IMR-90 (cell line): Measurements from ENCODE around the gene STAT3. TPM values are rescaled to one million over a fixed set of nuclear protein-coding genes. Genes with fewer than 3 reads are reported as not detected.

ENCODE experiments used
- ATAC-seq: fragments of 200-7000 bp; cut with Tn5 transposase; 2 replicates; pipeline ENCODE4 v1.9.1; 2020; ENCODE audit warnings: low read depth, mild to moderate bottlenecking, moderate library complexity
- BruUV-seq: library from RNA; stranded (reverse); fragments of 400-500 nt; replicated peaks from 2 replicates; lab custom pipeline; 2021; lab: Mats Ljungman, UMichigan
- CTCF ChIA-PET: fragments of 300-600 bp; formaldehyde crosslinking; extraction: SDS; loops from one replicate; lab custom pipeline; 2021; ENCODE audit warnings: antibody characterized with exemption; lab: Yijun Ruan, JAX
- POLR2A ChIA-PET: fragments of 300-600 bp; sonication (Branson Sonifier 250); formaldehyde crosslinking; loops from one replicate; lab custom pipeline; 2022; ENCODE audit warnings: antibody characterized with exemption; ENCODE audit not compliant: unreplicated experiment; lab: Charles Lee
- DNase-seq: peaks from one replicate; pipeline ENCODE4 v3.0.0; 2013
- H2AFZ ChIP-seq: replicated peaks from 2 replicates; pipeline ENCODE3; 2013; ENCODE audit warnings: low read length, mild to moderate bottlenecking; ENCODE audit not compliant: poor library complexity
- H2AK5ac ChIP-seq: 2 replicates; pipeline ENCODE4 v1.6.1; 2013; ENCODE audit warnings: low read depth, low read length, inconsistent platforms
- H2AK9ac ChIP-seq: replicated peaks from 2 replicates; pipeline ENCODE3; 2013; ENCODE audit warnings: mild to moderate bottlenecking, low read depth, low read length, moderate library complexity; ENCODE audit not compliant: poor library complexity
- H2BK120ac ChIP-seq: 2 replicates; pipeline ENCODE4 v1.6.1; 2013; ENCODE audit warnings: low read depth, low read length, inconsistent platforms
- H2BK15ac ChIP-seq: 3 replicates; pipeline ENCODE4 v1.6.1; 2013; ENCODE audit warnings: low read depth, low read length, inconsistent platforms
- H2BK20ac ChIP-seq: 2 replicates; pipeline ENCODE4 v1.6.1; 2013; ENCODE audit warnings: low read depth, mild to moderate bottlenecking, inconsistent platforms, low read length, moderate library complexity
- H2BK5ac ChIP-seq: 2 replicates; pipeline ENCODE4 v1.6.1; 2013; ENCODE audit warnings: mild to moderate bottlenecking, low read depth, low read length, inconsistent platforms; ENCODE audit not compliant: poor library complexity, severe bottlenecking
- H3K14ac ChIP-seq: replicated peaks from 2 replicates; pipeline ENCODE4 v1.6.1; 2013; ENCODE audit warnings: low read depth, low read length, inconsistent platforms
- H3K18ac ChIP-seq: 2 replicates; pipeline ENCODE4 v1.6.1; 2013; ENCODE audit warnings: low read depth, low read length, control low read depth
- H3K23ac ChIP-seq: 2 replicates; pipeline ENCODE4 v1.6.1; 2013; ENCODE audit warnings: low read depth, low read length, inconsistent platforms
- H3K27ac ChIP-seq: 2 replicates; pipeline ENCODE4 v1.5.1; 2013; ENCODE audit warnings: mild to moderate bottlenecking, control low read depth, low read length; ENCODE audit not compliant: insufficient read depth
- H3K27me3 ChIP-seq: 2 replicates; pipeline ENCODE4 v1.6.1; 2013; ENCODE audit warnings: low read length; ENCODE audit not compliant: control insufficient read depth, insufficient read depth
- H3K36me3 ChIP-seq: 2 replicates; pipeline ENCODE4 v1.6.1; 2013; ENCODE audit warnings: low read length, mixed read lengths; ENCODE audit not compliant: control insufficient read depth, insufficient read depth
- H3K4ac ChIP-seq: 2 replicates; pipeline ENCODE4 v1.6.1; 2013; ENCODE audit warnings: low read depth, low read length, inconsistent platforms
- H3K4me1 ChIP-seq: 2 replicates; pipeline ENCODE4 v1.6.1; 2013; ENCODE audit warnings: low read length, mixed read lengths; ENCODE audit not compliant: control insufficient read depth, insufficient read depth
- H3K4me2 ChIP-seq: 2 replicates; pipeline ENCODE4 v1.6.1; 2013; ENCODE audit warnings: low read depth, mild to moderate bottlenecking, control low read depth, low read length, moderate library complexity
- H3K4me3 ChIP-seq: 2 replicates; pipeline ENCODE4 v1.5.1; 2013; ENCODE audit warnings: low read depth, mild to moderate bottlenecking, control low read depth, low read length, moderate library complexity; ENCODE audit not compliant: insufficient read depth
- H3K56ac ChIP-seq: 2 replicates; pipeline ENCODE4 v1.6.1; 2013; ENCODE audit warnings: low read length, inconsistent platforms; ENCODE audit not compliant: insufficient read depth; ENCODE audit errors: extremely low read depth
- H3K79me1 ChIP-seq, 2 experiments: 2 replicates each; pipeline ENCODE4 v1.6.1; 2013; ENCODE audit warnings: low read length in 2 of 2, inconsistent platforms in 1 of 2, low read depth in 1 of 2
- H3K9ac ChIP-seq: 2 replicates; pipeline ENCODE4 v1.6.1; 2013; ENCODE audit warnings: low read depth, low read length, control low read depth
- H3K9me1 ChIP-seq: 2 replicates; pipeline ENCODE4 v1.6.1; 2013; ENCODE audit warnings: low read length, inconsistent platforms; ENCODE audit not compliant: insufficient read depth
- H3K9me3 ChIP-seq: 2 replicates; pipeline ENCODE4 v1.6.1; 2013; ENCODE audit warnings: low read length; ENCODE audit not compliant: control insufficient read depth, insufficient read depth
- H4K20me1 ChIP-seq: 2 replicates; pipeline ENCODE4 v1.6.1; 2013; ENCODE audit warnings: low read length, inconsistent platforms; ENCODE audit not compliant: insufficient read depth
- H4K5ac ChIP-seq: 2 replicates; pipeline ENCODE4 v1.6.1; 2013; ENCODE audit warnings: mild to moderate bottlenecking, low read depth, low read length, control low read depth
- H4K8ac ChIP-seq, 2 experiments: 2 replicates each; pipeline ENCODE4 v1.6.1; 2013; ENCODE audit warnings: low read depth in 2 of 2, low read length in 2 of 2, control low read depth in 1 of 2, inconsistent platforms in 1 of 2
- H4K91ac ChIP-seq: 2 replicates; pipeline ENCODE4 v1.6.1; 2013; ENCODE audit warnings: low read depth, low read length, inconsistent platforms; ENCODE audit not compliant: insufficient read depth
- BHLHE40 ChIP-seq: fragments of 150-350 bp; IDR thresholded peaks from 2 replicates; pipeline ENCODE4 v1.6.1; 2016; ENCODE audit warnings: mild to moderate bottlenecking, low read depth, low read length
- CEBPB ChIP-seq: IDR thresholded peaks from 2 replicates; pipeline ENCODE4 v1.6.1; 2012; ENCODE audit warnings: low read depth, low read length, improper control_type of control experiment
- CHD1 ChIP-seq: IDR thresholded peaks from 2 replicates; pipeline ENCODE4 v1.6.1; 2012; ENCODE audit warnings: low read depth, low read length, improper control_type of control experiment
- CTCF ChIP-seq: conservative IDR thresholded peaks from 2 replicates; pipeline ENCODE4 v1.5.1; 2012; ENCODE audit warnings: mild to moderate bottlenecking, low read depth, low read length, improper control_type of control experiment
- FOS ChIP-seq: fragments of 150-350 bp; IDR thresholded peaks from 2 replicates; pipeline ENCODE4 v1.6.1; 2016; ENCODE audit warnings: low read depth, low read length
- MAFK ChIP-seq: IDR thresholded peaks from 2 replicates; pipeline ENCODE4 v1.6.1; 2012; ENCODE audit warnings: low read depth, low read length, improper control_type of control experiment
- MAZ ChIP-seq: IDR thresholded peaks from 2 replicates; pipeline ENCODE4 v1.6.1; 2012; ENCODE audit warnings: low read depth, mild to moderate bottlenecking, low read length, improper control_type of control experiment, moderate library complexity, borderline replicate concordance
- MXI1 ChIP-seq: IDR thresholded peaks from 2 replicates; pipeline ENCODE4 v1.6.1; 2012; ENCODE audit warnings: low read depth, mild to moderate bottlenecking, low read length, moderate library complexity, borderline replicate concordance
- NFE2L2 ChIP-seq: fragments of 150-350 bp; IDR thresholded peaks from 2 replicates; pipeline ENCODE4 v1.6.1; 2016; ENCODE audit warnings: low read depth, mild to moderate bottlenecking, low read length
- POLR2A ChIP-seq: IDR thresholded peaks from 2 replicates; pipeline ENCODE4 v1.6.1; 2012; ENCODE audit warnings: mild to moderate bottlenecking, low read depth, low read length
- RAD21 ChIP-seq: IDR thresholded peaks from 2 replicates; pipeline ENCODE4 v1.6.1; 2012; ENCODE audit warnings: low read length, improper control_type of control experiment
- RCOR1 ChIP-seq: IDR thresholded peaks from 2 replicates; pipeline ENCODE4 v1.6.1; 2012; ENCODE audit warnings: mild to moderate bottlenecking, low read length, improper control_type of control experiment; ENCODE audit not compliant: insufficient replicate concordance
- RFX5 ChIP-seq: IDR thresholded peaks from 2 replicates; pipeline ENCODE4 v1.8.0; 2012; ENCODE audit warnings: low read depth, mild to moderate bottlenecking, low read length, moderate library complexity
- SMC3 ChIP-seq: fragments of 150-350 bp; IDR thresholded peaks from 2 replicates; pipeline ENCODE4 v1.6.1; 2016; ENCODE audit warnings: low read depth, mild to moderate bottlenecking, antibody characterized with exemption, low read length, moderate library complexity
- WGBS, 2 experiments: methylation state at CpG; one replicate each; pipeline versions ENCODE4 v1.1.5 to v1.1.7; 2013; ENCODE audit warnings: missing lambda C conversion rate in 2 of 2; ENCODE audit not compliant: insufficient read length in 1 of 2; ENCODE audit errors: extremely low coverage in 2 of 2; 5-methylcytosine and 5-hydroxymethylcytosine counted together
- dilution Hi-C: fragments of 300-500 bp; cut with HindIII; formaldehyde crosslinking; loops from one replicate; pipeline ENCODE4 v1.14.3; 2018; ENCODE audit warnings: low sequenced_read_pairs; ENCODE audit not compliant: unreplicated experiment
- in situ Hi-C: fragments of 300-500 bp; cut with MboI; formaldehyde crosslinking; loops from 3 replicates; pipeline ENCODE4 v1.14.3; 2019; ENCODE audit warnings: low sequenced_read_pairs, inconsistent platforms, mixed read lengths
- intact Hi-C: fragments of 100-400 bp; cut with micrococcal nuclease; formaldehyde crosslinking; loops from 2 replicates; pipeline ENCODE4 v1.10.0; 2022
- polyA plus RNA-seq, 3 experiments: library from polyadenylated mRNA; depleted of rRNA; stranded (reverse); fragments of >200 nt; gene quantifications; 2 replicates each; pipeline ENCODE4 v1.2.3, GENCODE V29; 2012; ENCODE audit warnings: low replicate concordance in 1 of 3
- total RNA-seq: library from RNA; depleted of rRNA; stranded (reverse); fragments of >200 nt; gene quantifications from 2 replicates; pipeline ENCODE4 v1.2.3, GENCODE V29; 2012
- TF ChIP-seq, protein P1 (sequence below): fragments of 150-350 bp; IDR thresholded peaks from 2 replicates; pipeline ENCODE4 v1.6.1; 2017; ENCODE audit warnings: mild to moderate bottlenecking, antibody characterized with exemption, low read length, low read depth
- TF ChIP-seq, protein P2 (sequence below): fragments of 150-350 bp; IDR thresholded peaks from 2 replicates; pipeline ENCODE4 v1.6.1; 2016; ENCODE audit warnings: low read depth, mild to moderate bottlenecking, low read length, moderate library complexity, borderline replicate concordance

The STAT3 gene
- total and polyA plus RNA-seq, 2 of the 4 experiments (the other 2 are of a cell fraction) = 47.2 to 66.3 TPM

GRCh38 chr17:42281571-42282096 is 106.6 kb downstream of the STAT3 start:
- H2BK120ac ChIP-seq = no peak overlapping the region
- no peak for ATAC-seq

More at GRCh38 chr17:42281571-42282096, 106.6 kb downstream of the STAT3 start:
- no peak overlapping the region for H4K5ac ChIP-seq
- H3K9ac ChIP-seq = no peak overlapping the region
- H4K91ac ChIP-seq = no peak overlapping the region
- H3K9me3 ChIP-seq = no peaks in the 10 kb centered on the region
- ChIA-PET CTCF (no interaction called here), POLR2A (no interaction called here)
- H3K56ac ChIP-seq = no peak overlapping the region
- H3K36me3 ChIP-seq = no peaks in the 10 kb centered on the region
- no peak overlapping the region for H3K4me2 ChIP-seq
- H3K27me3 ChIP-seq = no peaks in the 10 kb centered on the region; the same call in 1 of the 2 replicates
- H3K4ac ChIP-seq = no peak overlapping the region
- no peak overlapping the region for H2AFZ ChIP-seq
- no peak overlapping the region for H2BK5ac ChIP-seq
- H2BK20ac ChIP-seq = no peak overlapping the region
- H3K23ac ChIP-seq = no peak overlapping the region
- peaks cover 0 to 8% of the 10 kb centered on the region in 2 experiments; a peak in 1 of 4 replicates for H3K79me1 ChIP-seq
- peaks cover 4% of the 10 kb centered on the region; the same call in 1 of the 2 replicates for H3K9me1 ChIP-seq
- H4K20me1 ChIP-seq = no peaks in the 10 kb centered on the region
- no peak overlapping the region for H2AK5ac ChIP-seq
- dilution Hi-C loops = no loop called here
- no peak overlapping the region for H3K4me3 ChIP-seq
- TF ChIP-seq FOS (no peak), MXI1 (no peak), CHD1 (no peak), RCOR1 (no peak), SMC3 (no peak), MAZ (no peak), RFX5 (no peak), CTCF (no peak), CEBPB (no peak), POLR2A (no peak), NFE2L2 (no peak), BHLHE40 (no peak), RAD21 (no peak), MAFK (no peak)
- TF ChIP-seq, protein P1, sequence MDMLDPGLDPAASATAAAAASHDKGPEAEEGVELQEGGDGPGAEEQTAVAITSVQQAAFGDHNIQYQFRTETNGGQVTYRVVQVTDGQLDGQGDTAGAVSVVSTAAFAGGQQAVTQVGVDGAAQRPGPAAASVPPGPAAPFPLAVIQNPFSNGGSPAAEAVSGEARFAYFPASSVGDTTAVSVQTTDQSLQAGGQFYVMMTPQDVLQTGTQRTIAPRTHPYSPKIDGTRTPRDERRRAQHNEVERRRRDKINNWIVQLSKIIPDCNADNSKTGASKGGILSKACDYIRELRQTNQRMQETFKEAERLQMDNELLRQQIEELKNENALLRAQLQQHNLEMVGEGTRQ = no peak
- TF ChIP-seq, protein P2, sequence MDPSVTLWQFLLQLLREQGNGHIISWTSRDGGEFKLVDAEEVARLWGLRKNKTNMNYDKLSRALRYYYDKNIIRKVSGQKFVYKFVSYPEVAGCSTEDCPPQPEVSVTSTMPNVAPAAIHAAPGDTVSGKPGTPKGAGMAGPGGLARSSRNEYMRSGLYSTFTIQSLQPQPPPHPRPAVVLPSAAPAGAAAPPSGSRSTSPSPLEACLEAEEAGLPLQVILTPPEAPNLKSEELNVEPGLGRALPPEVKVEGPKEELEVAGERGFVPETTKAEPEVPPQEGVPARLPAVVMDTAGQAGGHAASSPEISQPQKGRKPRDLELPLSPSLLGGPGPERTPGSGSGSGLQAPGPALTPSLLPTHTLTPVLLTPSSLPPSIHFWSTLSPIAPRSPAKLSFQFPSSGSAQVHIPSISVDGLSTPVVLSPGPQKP = no peak
- no peak overlapping the region for H2AK9ac ChIP-seq
- no peak overlapping the region for H3K27ac ChIP-seq
- no CpG with 5 or more reads among the region's 7 CpGs for WGBS, 2 experiments
- peaks cover 4% of the 10 kb centered on the region for H3K4me1 ChIP-seq
- DNase-seq = no peak
- H3K18ac ChIP-seq = no peak overlapping the region
- H3K14ac ChIP-seq = no peak overlapping the region
- in situ Hi-C loops = no loop called here
- H4K8ac ChIP-seq = no peak overlapping the region
- intact Hi-C loops = no loop called here
- BruUV-seq = no TSS peak
- H2BK15ac ChIP-seq = no peak overlapping the region
